Upper lobe of left lung (tissue), 4 donors: ENCODE results near the gene CATSPERZ.

Source experiments
- POLR2A ChIP-seq, 4 donors: fragments of 450-650 bp; IDR thresholded peaks; one replicate each; pipeline ENCODE4 v1.5.1; 2016 to 2017; ENCODE audit warnings: antibody characterized with exemption in 4 of 4, mild to moderate bottlenecking in 2 of 4
- TF ChIP-seq, protein P1 (sequence below), 6 experiments: fragments of 450-650 bp in 4 of 6; fragments of 200-600 bp in 2 of 6; sonication (generic) in 2 of 6; IDR thresholded peaks; one replicate each; pipeline ENCODE4 v1.5.1; 2016 to 2019; ENCODE audit warnings: antibody characterized with exemption in 6 of 6

DNA sequence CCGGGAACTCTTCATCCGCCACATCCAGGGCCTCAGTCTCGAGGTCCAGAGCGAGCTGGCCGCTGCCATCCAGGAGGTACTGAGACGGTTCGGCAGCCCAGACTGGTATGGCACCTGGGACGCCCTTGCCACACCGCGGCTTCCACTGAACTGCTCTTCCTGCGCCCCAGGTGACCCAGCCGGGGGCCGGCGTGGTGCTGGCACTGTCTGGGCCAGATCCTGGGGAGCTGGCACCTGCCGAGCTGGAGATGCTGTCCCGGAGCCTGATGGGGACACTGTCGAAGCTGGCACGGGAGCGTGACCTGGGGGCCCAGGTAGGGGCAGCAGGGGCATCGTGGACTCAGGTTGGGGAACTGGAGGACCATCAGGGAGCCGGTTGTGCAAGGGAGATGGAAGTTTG is 41.3 kb downstream of the CATSPERZ start:
- TF ChIP-seq, protein P1, sequence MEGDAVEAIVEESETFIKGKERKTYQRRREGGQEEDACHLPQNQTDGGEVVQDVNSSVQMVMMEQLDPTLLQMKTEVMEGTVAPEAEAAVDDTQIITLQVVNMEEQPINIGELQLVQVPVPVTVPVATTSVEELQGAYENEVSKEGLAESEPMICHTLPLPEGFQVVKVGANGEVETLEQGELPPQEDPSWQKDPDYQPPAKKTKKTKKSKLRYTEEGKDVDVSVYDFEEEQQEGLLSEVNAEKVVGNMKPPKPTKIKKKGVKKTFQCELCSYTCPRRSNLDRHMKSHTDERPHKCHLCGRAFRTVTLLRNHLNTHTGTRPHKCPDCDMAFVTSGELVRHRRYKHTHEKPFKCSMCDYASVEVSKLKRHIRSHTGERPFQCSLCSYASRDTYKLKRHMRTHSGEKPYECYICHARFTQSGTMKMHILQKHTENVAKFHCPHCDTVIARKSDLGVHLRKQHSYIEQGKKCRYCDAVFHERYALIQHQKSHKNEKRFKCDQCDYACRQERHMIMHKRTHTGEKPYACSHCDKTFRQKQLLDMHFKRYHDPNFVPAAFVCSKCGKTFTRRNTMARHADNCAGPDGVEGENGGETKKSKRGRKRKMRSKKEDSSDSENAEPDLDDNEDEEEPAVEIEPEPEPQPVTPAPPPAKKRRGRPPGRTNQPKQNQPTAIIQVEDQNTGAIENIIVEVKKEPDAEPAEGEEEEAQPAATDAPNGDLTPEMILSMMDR (IDR thresholded peaks at IDR 0.05) = no peak
- no peak for TF ChIP-seq POLR2A (IDR thresholded peaks at IDR 0.05)
